K562 (cell line): ENCODE measurements around the gene CD84. TPM values are rescaled to one million over a fixed set of nuclear protein-coding genes. Genes with fewer than 3 reads are reported as not detected.
"Not testable (repeated sequence)": the region's sequence is repeated elsewhere in the genome, so short reads cannot be mapped to it uniquely, and the experiment has no call there.

Experiments
- ATAC-seq: fragments of 200-7000 bp; cut with Tn5 transposase; 3 replicates; pipeline ENCODE4 v1.9.1; 2020; ENCODE audit warnings: moderate library complexity
- BruUV-seq: library from RNA; stranded (reverse); fragments of 400-500 nt; replicated peaks from 2 replicates; lab custom pipeline; 2021; lab: Mats Ljungman, UMichigan
- CTCF ChIA-PET: fragments of 300-600 bp; formaldehyde crosslinking; extraction: SDS; loops from one replicate; lab custom pipeline; 2021; ENCODE audit warnings: low intra/inter-chr PET ratio; lab: Yijun Ruan, JAX
- POLR2A ChIA-PET: fragments of 300-600, 350-650 bp; sonication (Branson Sonifier 250); formaldehyde crosslinking; extraction: SDS; loops from one replicate; lab custom pipeline; 2021; ENCODE audit warnings: antibody characterized with exemption, inconsistent platforms; lab: Yijun Ruan, JAX
- DNase-seq, 4 experiments: peaks; one replicate each; pipeline versions ENCODE4 v3.0.0 to v3.0.0-alpha.2; 2011 to 2018; ENCODE audit warnings: low spot score in 3 of 4, mixed read lengths in 3 of 4; ENCODE audit errors: extremely low read depth in 1 of 4
- FAIRE-seq: peaks from 2 replicates; lab custom pipeline; 2011; peaks lifted over from hg19 to GRCh38; lab: Jason Lieb, UNC
- H2AFZ ChIP-seq: 2 replicates; pipeline ENCODE4 v1.6.0; 2011; ENCODE audit warnings: low read depth, low read length, control low read depth, inconsistent platforms
- H3K27ac ChIP-seq: fragments of 200-600 bp; 3 replicates; pipeline ENCODE4 v1.8.0; 2011; ENCODE audit warnings: low read depth, mild to moderate bottlenecking, control low read depth, inconsistent platforms, low read length, moderate library complexity, mixed read lengths; ENCODE audit errors: extremely low read depth
- H3K27me3 ChIP-seq, 2 experiments: fragments of 300-600 bp in 1 of 2; 2 replicates in 1 of 2; 3 replicates in 1 of 2; pipeline versions ENCODE4 v1.6.0 to v1.8.0; 2011; ENCODE audit warnings: inconsistent platforms in 2 of 2, low read length in 2 of 2, mild to moderate bottlenecking in 1 of 2, mixed read lengths in 1 of 2, moderate library complexity in 1 of 2; ENCODE audit not compliant: control insufficient read depth in 2 of 2, insufficient read depth in 2 of 2
- H3K36me3 ChIP-seq: fragments of 300-600 bp; 3 replicates; pipeline ENCODE4 v1.8.0; 2011; ENCODE audit warnings: mild to moderate bottlenecking, low read length, inconsistent platforms; ENCODE audit not compliant: control insufficient read depth, insufficient read depth
- H3K4me1 ChIP-seq, 2 experiments: fragments of 200-600 bp in 1 of 2; replicated peaks in 1 of 2; 2 replicates in 1 of 2; 3 replicates in 1 of 2; pipeline versions ENCODE4 v1.5.1 to v1.8.0; 2011; ENCODE audit warnings: inconsistent platforms in 2 of 2, low read length in 2 of 2, mild to moderate bottlenecking in 1 of 2, mixed read lengths in 1 of 2, moderate library complexity in 1 of 2; ENCODE audit not compliant: control insufficient read depth in 2 of 2, insufficient read depth in 2 of 2
- H3K4me2 ChIP-seq: 2 replicates; pipeline ENCODE4 v1.6.1; 2011; ENCODE audit warnings: low read length, control low read depth, inconsistent platforms, mixed read lengths; ENCODE audit not compliant: insufficient read depth
- H3K4me3 ChIP-seq: fragments of 200-600 bp; sonication (generic), shearing (Covaris generic); 2 replicates; pipeline ENCODE4 v1.5.1; 2016; ENCODE audit warnings: control low read depth, inconsistent platforms
- H3K79me2 ChIP-seq: fragments of 200-600 bp; 3 replicates; pipeline ENCODE4 v1.8.0; 2011; ENCODE audit warnings: low read length, inconsistent platforms; ENCODE audit not compliant: control insufficient read depth, insufficient read depth
- H3K9ac ChIP-seq, 2 experiments: 2 replicates each; pipeline versions ENCODE4 v1.6.0 to v1.6.1; 2011; ENCODE audit warnings: low read depth in 2 of 2, low read length in 2 of 2, control low read depth in 1 of 2, inconsistent platforms in 1 of 2, mild to moderate bottlenecking in 1 of 2, mixed read lengths in 1 of 2; ENCODE audit not compliant: insufficient read depth in 1 of 2
- H3K9me1 ChIP-seq: one replicate; pipeline ENCODE4 v1.6.0; 2011; ENCODE audit warnings: inconsistent platforms, mild to moderate bottlenecking, low read length, moderate library complexity; ENCODE audit not compliant: control insufficient read depth, insufficient read depth
- H3K9me3 ChIP-seq: replicated peaks from 2 replicates; pipeline ENCODE4 v1.5.1; 2011; ENCODE audit warnings: low read depth, low read length, inconsistent platforms; ENCODE audit not compliant: control insufficient read depth, insufficient read depth
- H4K20me1 ChIP-seq: replicated peaks from 2 replicates; pipeline ENCODE4 v1.6.1; 2011; ENCODE audit warnings: low read length, inconsistent platforms, mixed read lengths; ENCODE audit not compliant: control insufficient read depth, insufficient read depth
- AFF1 ChIP-seq, 2 experiments: fragments of 450-650 bp; IDR thresholded peaks; 2 replicates each; pipeline ENCODE4 v1.6.1; 2018; ENCODE audit warnings: mild to moderate bottlenecking in 2 of 2, low read depth in 1 of 2; ENCODE audit not compliant: partially characterized antibody in 2 of 2
- CBX3 ChIP-seq, 2 experiments: IDR thresholded peaks; 1 replicate in 1 of 2; 2 replicates in 1 of 2; pipeline ENCODE4 v1.6.1; 2012; ENCODE audit warnings: inconsistent platforms in 2 of 2, low read length in 2 of 2, borderline replicate concordance in 1 of 2, control low read depth in 1 of 2
- CBX5 ChIP-seq: IDR thresholded peaks from 2 replicates; pipeline ENCODE4 v1.6.1; 2014; ENCODE audit warnings: low read depth, borderline replicate concordance
- CC2D1A ChIP-seq: fragments of 450-650 bp; IDR thresholded peaks from 2 replicates; pipeline ENCODE4 v1.6.1; 2017; ENCODE audit warnings: mild to moderate bottlenecking
- CHAMP1 ChIP-seq: fragments of 450-650 bp; IDR thresholded peaks from 2 replicates; pipeline ENCODE4 v1.6.1; 2016; ENCODE audit warnings: mild to moderate bottlenecking
- TRIM24 ChIP-seq, 2 experiments: fragments of 450-650 bp; IDR thresholded peaks; 2 replicates each; pipeline ENCODE4 v1.6.1; 2016
- ZNF431 ChIP-seq: sonication (generic); formaldehyde crosslinking; IDR thresholded peaks from 2 replicates; pipeline ENCODE4 v1.8.0; 2022; ENCODE audit warnings: mild to moderate bottlenecking, missing genetic modification reagents
- WGBS: fragments of 100-300 bp; shearing (Covaris generic); methylation state at CpG from one replicate; pipeline ENCODE4 v1.1.6; 2016; ENCODE audit warnings: low coverage, mixed read lengths; ENCODE audit not compliant: insufficient coverage; ENCODE audit errors: missing lambda C conversion rate; 5-methylcytosine and 5-hydroxymethylcytosine counted together
- in situ Hi-C: fragments of 300-500 bp; cut with MboI; formaldehyde crosslinking; loops from 4 replicates; pipeline ENCODE4 v1.15.0; 2018; ENCODE audit warnings: inconsistent platforms, mixed read lengths
- intact Hi-C: fragments of 100-400 bp; cut with micrococcal nuclease; formaldehyde crosslinking; loops from 2 replicates; pipeline ENCODE4 v1.14.2; 2022
- polyA plus RNA-seq, 8 experiments: library from polyadenylated mRNA; depleted of rRNA in 4 of 8; stranded (reverse) in 5 of 8; unstranded in 3 of 8; fragments of >200 nt; fragmentation: Nextera tagmentation in 2 of 8; fragmentation: Illumina TruSeq in 1 of 8; extraction: Ambion mirVana in 2 of 8; extraction: Trizol in 1 of 8; gene quantifications; 2 replicates each; pipeline versions ENCODE4 v1.2.1 to v1.2.3, GENCODE V29; 2011 to 2014; ENCODE audit warnings: inconsistent platforms in 1 of 8, missing spikeins in 1 of 8
- total RNA-seq, 7 experiments: library from RNA; depleted of rRNA in 6 of 7; stranded (reverse); fragments of >200 nt in 6 of 7; fragmentation: Illumina TruSeq in 2 of 7; extraction: Trizol in 2 of 7; gene quantifications; 2 replicates each; pipeline versions ENCODE4 v1.2.1 to v1.2.3, GENCODE V29; 2011 to 2021; ENCODE audit warnings: low replicate concordance in 1 of 7

The CD84 gene
- total and polyA plus RNA-seq, 9 of the 15 experiments (the other 6 are each of a cell fraction or from before 2014, with no cell fraction given), result 0.82 to 6.8 (median 2.0) TPM

- in situ Hi-C loops, H3K9me3 ChIP-seq, H3K4me2 ChIP-seq, DNase-seq, CTCF ChIA-PET, BruUV-seq, FAIRE-seq, H3K4me1 ChIP-seq, ATAC-seq, H2AFZ ChIP-seq, H3K9ac ChIP-seq, H3K79me2 ChIP-seq, POLR2A ChIA-PET, H3K9me1 ChIP-seq, H3K27ac ChIP-seq, H4K20me1 ChIP-seq, H3K36me3 ChIP-seq, H3K27me3 ChIP-seq, H3K4me3 ChIP-seq: not testable (repeated sequence)
- 63% methylated on average over 3 of the region's 3 CpGs for WGBS
- intact Hi-C loops, result loop anchor here (5.0 kb wide), 1 partner anchor 44 kb away; no protein-coding TSS in a partner anchor
- 0 out of 2 replicates have a peak, but pooled peaks have one; percentile 9 for TF ChIP-seq CBX5
- 0 out of 2 replicates have a peak, but pooled peaks have one; percentile 64 for TF ChIP-seq CHAMP1
- TF ChIP-seq ZNF431 (CRISPR knock-in tag), result peak; percentile 89
- peak; percentile 66 to 99 for TF ChIP-seq AFF1 (IDR thresholded peaks at IDR 0.05; ENCODE audit: low read depth in 1 of 2, partially characterized antibody in 2 of 2)
- TF ChIP-seq TRIM24 (IDR thresholded peaks at IDR 0.05), result peak in 1 of 2 experiments; percentile 43; a peak in 1 of 4 replicates
- TF ChIP-seq CC2D1A, result 0 out of 2 replicates have a peak, but pooled peaks have one; percentile 45
- TF ChIP-seq CBX3 (IDR thresholded peaks at IDR 0.05; ENCODE audit: borderline replicate concordance in 1 of 2, low read length in 2 of 2), result peak in 1 of 2 experiments; percentile 26; a peak in 1 of 3 replicates
Observed at GRCh38 chr1:160498301-160499065, 80.8 kb downstream of the CD84 start.
